Fibroblast of the aortic adventitia (primary cell): ENCODE results near the gene TEX12. TPM values are rescaled to one million over a fixed set of nuclear protein-coding genes. Genes with fewer than 3 reads are reported as not detected.
"Not testable (repeated sequence)": the region's sequence is repeated elsewhere in the genome, so short reads cannot be mapped to it uniquely, and the experiment has no call there.

Source experiments
- DNase-seq: peaks from one replicate; pipeline ENCODE4 v3.0.0-alpha.2; 2010; ENCODE audit warnings: low read depth
- H3K4me3 ChIP-seq: 2 replicates; pipeline ENCODE4 v1.5.1; 2011; ENCODE audit warnings: low read depth, mild to moderate bottlenecking, control low read depth, low read length, moderate library complexity
- CTCF ChIP-seq: IDR thresholded peaks from 2 replicates; pipeline ENCODE4 v1.5.1; 2011; ENCODE audit warnings: mild to moderate bottlenecking, low read length, control low read depth, inconsistent platforms; ENCODE audit not compliant: insufficient read depth
- total RNA-seq: library from RNA; depleted of rRNA; stranded (reverse); fragments of >200 nt; gene quantifications from 2 replicates; pipeline ENCODE4 v1.2.3, GENCODE V29; 2012; ENCODE audit warnings: low replicate concordance

Gene TEX12
- total RNA-seq, 1 donor, result 0.36 TPM

- no peak for TF ChIP-seq CTCF
- no peak overlapping the region for H3K4me3 ChIP-seq
Measured at GRCh38 chr11:112177589-112177988, 10.4 kb downstream of the TEX12 start.

GRCh38 chr11:112178428-112178827, 11.3 kb downstream of the TEX12 start:
- TF ChIP-seq CTCF, result no peak
- no peak overlapping the region for H3K4me3 ChIP-seq
- DNase-seq, result no peak

More at GRCh38 chr11:112177589-112177988, 10.4 kb downstream of the TEX12 start:
- DNase-seq, result no peak

- no peak overlapping the region for H3K4me3 ChIP-seq
- no peak for TF ChIP-seq CTCF
Measured at GRCh38 chr11:112178936-112179335, 11.8 kb downstream of the TEX12 start.

GRCh38 chr11:112179601-112180000, 12.4 kb downstream of the TEX12 start:
- DNase-seq, result no peak
- H3K4me3 ChIP-seq, result no peak overlapping the region
- no peak for TF ChIP-seq CTCF

More at GRCh38 chr11:112178936-112179335, 11.8 kb downstream of the TEX12 start:
- DNase-seq, result no peak

GRCh38 chr11:112182867-112183266, 15.7 kb downstream of the TEX12 start:
- no peak for DNase-seq
- no peak for TF ChIP-seq CTCF
- H3K4me3 ChIP-seq, result no peak overlapping the region

- no peak overlapping the region for H3K4me3 ChIP-seq
- DNase-seq, result no peak
- no peak for TF ChIP-seq CTCF
Measured at GRCh38 chr11:112185883-112186282, 18.7 kb downstream of the TEX12 start.

GRCh38 chr11:112186304-112186703, 19.1 kb downstream of the TEX12 start:
- no peak for TF ChIP-seq CTCF
- no peak for DNase-seq
- H3K4me3 ChIP-seq, result no peak overlapping the region

- H3K4me3 ChIP-seq, result not testable (repeated sequence)
Measured at GRCh38 chr11:112195113-112195512, 27.9 kb downstream of the TEX12 start.

More at GRCh38 chr11:112195113-112195512, 27.9 kb downstream of the TEX12 start:
- not testable (repeated sequence) for DNase-seq
